BLaER1 (cell line): Measurements from ENCODE around the gene ANAPC13.

Experiments used
- H3K27ac ChIP-seq: shearing (Covaris generic); formaldehyde crosslinking; 2 replicates; pipeline ENCODE4 v1.8.1; 2022
- H3K27me3 ChIP-seq: shearing (Covaris generic); formaldehyde crosslinking; 2 replicates; pipeline ENCODE4 v1.8.1; 2022
- H3K36me3 ChIP-seq: shearing (Covaris generic); formaldehyde crosslinking; 2 replicates; pipeline ENCODE4 v1.8.1; 2022
- H3K4me1 ChIP-seq: shearing (Covaris generic); formaldehyde crosslinking; 2 replicates; pipeline ENCODE4 v1.8.1; 2022
- H3K4me2 ChIP-seq: shearing (Covaris generic); formaldehyde crosslinking; 2 replicates; pipeline ENCODE4 v1.8.1; 2022
- H3K4me3 ChIP-seq: shearing (Covaris generic); formaldehyde crosslinking; 2 replicates; pipeline ENCODE4 v1.8.1; 2022
- H3K9ac ChIP-seq: shearing (Covaris generic); formaldehyde crosslinking; 2 replicates; pipeline ENCODE4 v1.8.1; 2022
- H3K9me3 ChIP-seq: shearing (Covaris generic); formaldehyde crosslinking; 2 replicates; pipeline ENCODE4 v1.8.1; 2022
- H4K20me1 ChIP-seq: shearing (Covaris generic); formaldehyde crosslinking; 2 replicates; pipeline ENCODE4 v1.8.1; 2022
- Cebpa-rat ChIP-seq: shearing (Covaris generic); IDR thresholded peaks from 2 replicates; pipeline ENCODE4 v1.8.1; 2022

Gene ANAPC13

GRCh38 chr3:134485718-134486576 is at the start of gene ANAPC13, which contains the start of gene CEP63:
ANAPC13 (minus strand) TSS chr3:134485985; CDS start chr3:134482904, 3,081 bp downstream.
CEP63 (plus strand) TSS chr3:134486057; CDS start chr3:134495321, 9,264 bp downstream.
- H3K4me2 ChIP-seq = peak within 1 kb of the TSS; percentile 93
- H3K27me3 ChIP-seq = no peaks in the 10 kb centered on the region
- H3K4me3 ChIP-seq = peak within 1 kb of the TSS; percentile 91
- H3K9ac ChIP-seq = peak within 1 kb of the TSS; percentile 97
- H3K27ac ChIP-seq = peak within 1 kb of the TSS; percentile 98
- TF ChIP-seq Cebpa-rat = peak; percentile 72; the same call in 1 of the 2 replicates
- H3K9me3 ChIP-seq = no peaks in the 10 kb centered on the region
- peaks cover 39% of the 10 kb centered on the region for H3K4me1 ChIP-seq
- peaks cover 12% of the 10 kb centered on the region; the same call in 1 of the 2 replicates for H4K20me1 ChIP-seq
- H3K36me3 ChIP-seq = peaks cover 21% of the 10 kb centered on the region

GRCh38 chr3:134535186-134535970 is 49.6 kb upstream of the ANAPC13 start:
- no peaks in the 10 kb centered on the region for H4K20me1 ChIP-seq
- H3K27ac ChIP-seq = no peak overlapping the region
- H3K9ac ChIP-seq = no peak overlapping the region
- H3K9me3 ChIP-seq = no peaks in the 10 kb centered on the region
- H3K4me3 ChIP-seq = no peak overlapping the region
- peaks cover 59% of the 10 kb centered on the region for H3K36me3 ChIP-seq
- no peaks in the 10 kb centered on the region for H3K27me3 ChIP-seq
- TF ChIP-seq Cebpa-rat = no peak
- H3K4me1 ChIP-seq = no peaks in the 10 kb centered on the region
- H3K4me2 ChIP-seq = no peak overlapping the region

DNA sequence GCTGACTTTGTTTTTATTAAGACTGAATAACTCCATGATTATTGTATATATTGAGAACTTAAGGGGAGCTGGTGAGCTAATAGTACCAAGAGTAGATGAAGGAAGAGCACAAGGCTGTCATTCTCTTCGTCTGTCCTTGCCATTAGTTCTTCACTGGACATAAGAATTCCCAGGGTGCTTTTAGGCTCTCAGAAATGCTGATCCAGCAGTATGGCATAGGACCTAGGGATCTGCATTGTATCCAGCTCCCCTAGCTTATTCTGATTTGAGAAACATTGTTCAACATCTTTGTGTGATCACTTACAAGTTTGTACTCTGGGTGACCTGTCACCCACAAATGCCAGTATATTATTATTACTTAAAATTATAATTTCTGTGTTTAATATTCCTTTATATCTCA is 47.7 kb upstream of the ANAPC13 start:
- Histone ChIP-seq H3K4me3 (no peak overlapping the region), H3K27ac (no peak overlapping the region), H3K27me3 (no peaks in the 10 kb centered on the region), H3K4me1 (no peaks in the 10 kb centered on the region), H3K9ac (no peak overlapping the region), H3K9me3 (no peaks in the 10 kb centered on the region), H3K36me3 (peaks cover 59% of the 10 kb centered on the region), H4K20me1 (no peaks in the 10 kb centered on the region; the same call in 1 of the 2 replicates), H3K4me2 (no peak overlapping the region)
- TF ChIP-seq Cebpa-rat = no peak

DNA sequence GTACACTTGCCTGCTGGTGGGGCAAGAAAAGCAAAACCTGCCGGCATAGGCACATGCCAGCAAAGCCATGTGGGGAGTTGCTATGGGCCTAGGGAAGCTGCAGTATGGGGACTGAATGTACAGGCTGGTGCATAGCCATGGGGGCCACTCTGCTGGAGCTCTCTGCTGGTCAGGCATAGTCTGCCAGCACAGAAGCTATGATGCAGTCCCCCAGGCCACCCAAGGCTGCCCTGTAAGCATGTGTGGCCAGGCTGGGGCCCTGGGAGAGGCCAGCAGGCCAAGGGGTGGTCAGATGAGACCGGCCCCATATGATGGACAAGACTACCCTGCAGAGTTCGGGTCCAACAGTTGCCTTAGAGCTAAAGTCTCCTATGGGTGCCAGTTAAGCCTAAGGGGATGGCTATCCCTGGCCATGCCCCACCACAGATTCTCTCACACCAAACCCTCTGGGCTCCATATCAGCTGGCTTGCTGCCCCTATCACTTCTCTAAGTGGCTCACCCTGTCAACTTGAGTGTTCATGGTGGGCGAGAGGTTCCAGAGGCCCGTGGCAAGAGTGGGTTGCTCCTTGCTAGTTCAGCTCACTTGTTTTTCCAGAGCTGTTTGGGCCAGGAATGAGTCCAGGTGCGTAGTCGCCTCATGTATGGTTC is 41.9 kb upstream of the ANAPC13 start:
- Histone ChIP-seq H3K4me2 (no peak overlapping the region), H3K4me3 (no peak overlapping the region), H3K4me1 (no peaks in the 10 kb centered on the region), H3K27ac (no peak overlapping the region), H4K20me1 (peaks cover 8% of the 10 kb centered on the region; the same call in 1 of the 2 replicates), H3K27me3 (no peaks in the 10 kb centered on the region), H3K9ac (no peak overlapping the region), H3K36me3 (peaks cover 63% of the 10 kb centered on the region), H3K9me3 (peaks cover 55% of the 10 kb centered on the region)
- TF ChIP-seq Cebpa-rat = no peak

DNA sequence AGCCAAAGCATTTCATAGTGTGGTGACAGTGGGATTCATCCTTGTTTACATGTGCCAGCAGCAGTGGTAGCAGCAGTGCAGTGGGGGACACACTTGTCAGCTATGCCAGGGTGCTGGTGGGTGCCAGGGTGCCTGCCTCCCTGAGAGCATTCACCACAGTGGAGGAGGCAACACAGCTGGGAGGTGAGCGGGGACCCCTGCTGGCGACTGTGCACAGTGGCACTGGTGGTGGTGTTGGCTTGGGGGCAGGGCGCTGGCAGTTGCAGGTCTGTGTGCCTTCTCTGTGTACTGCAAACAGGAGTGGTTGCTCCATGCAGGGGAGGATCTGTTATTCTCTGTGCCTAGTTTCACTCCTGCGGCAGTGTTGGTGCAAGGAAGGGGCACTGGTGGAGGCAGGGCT is 41.3 kb upstream of the ANAPC13 start:
- TF ChIP-seq Cebpa-rat = no peak
- Histone ChIP-seq H3K4me1 (no peaks in the 10 kb centered on the region), H4K20me1 (peaks cover 8% of the 10 kb centered on the region; the same call in 1 of the 2 replicates), H3K27ac (no peak overlapping the region), H3K4me2 (no peak overlapping the region), H3K4me3 (no peak overlapping the region), H3K9me3 (peaks cover 61% of the 10 kb centered on the region), H3K36me3 (peaks cover 68% of the 10 kb centered on the region), H3K9ac (no peak overlapping the region), H3K27me3 (no peaks in the 10 kb centered on the region)

DNA sequence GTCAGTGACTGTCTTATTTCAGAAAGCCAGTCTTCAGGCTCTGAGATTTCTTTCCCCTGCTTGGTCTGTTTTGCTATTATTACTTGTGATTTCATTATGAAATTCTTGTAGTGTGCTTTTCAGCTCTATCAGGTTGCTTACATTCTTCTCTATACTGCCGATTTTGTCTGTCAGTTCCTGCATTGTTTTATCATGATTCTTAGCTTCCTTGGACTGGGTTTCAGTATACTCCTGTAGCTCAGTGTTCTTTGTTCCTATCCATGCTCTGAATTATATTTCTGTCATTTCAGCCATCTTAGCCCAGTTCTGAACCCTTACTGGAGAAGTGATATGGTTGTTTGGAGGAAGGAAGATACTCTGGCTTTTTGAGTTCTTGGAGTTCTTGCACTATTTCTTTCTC is 40.5 kb upstream of the ANAPC13 start:
- TF ChIP-seq Cebpa-rat = no peak
- H3K9me3 ChIP-seq = peaks cover 65% of the 10 kb centered on the region
- no peaks in the 10 kb centered on the region for H3K4me1 ChIP-seq
- no peak overlapping the region for H3K9ac ChIP-seq
- no peak overlapping the region for H3K4me2 ChIP-seq
- H3K36me3 ChIP-seq = peaks cover 71% of the 10 kb centered on the region
- no peaks in the 10 kb centered on the region for H3K27me3 ChIP-seq
- no peak overlapping the region for H3K4me3 ChIP-seq
- peaks cover 8% of the 10 kb centered on the region; the same call in 1 of the 2 replicates for H4K20me1 ChIP-seq
- H3K27ac ChIP-seq = no peak overlapping the region

GRCh38 chr3:134525293-134525692 is 39.5 kb upstream of the ANAPC13 start:
- Histone ChIP-seq H3K27me3 (no peaks in the 10 kb centered on the region), H3K4me3 (no peak overlapping the region)

GRCh38 chr3:134522541-134522940 is 36.8 kb upstream of the ANAPC13 start:
- no peak for TF ChIP-seq Cebpa-rat
- Histone ChIP-seq H3K4me1 (no peaks in the 10 kb centered on the region), H3K27ac (no peak overlapping the region), H3K9ac (no peak overlapping the region), H4K20me1 (peaks cover 3% of the 10 kb centered on the region; the same call in 1 of the 2 replicates), H3K4me3 (no peak overlapping the region), H3K9me3 (peaks cover 77% of the 10 kb centered on the region), H3K36me3 (peaks cover 68% of the 10 kb centered on the region), H3K27me3 (no peaks in the 10 kb centered on the region), H3K4me2 (no peak overlapping the region)

More at GRCh38 chr3:134525293-134525692, 39.5 kb upstream of the ANAPC13 start:
- TF ChIP-seq Cebpa-rat = no peak
- H3K9ac ChIP-seq = no peak overlapping the region
- H3K4me2 ChIP-seq = no peak overlapping the region
- peaks cover 70% of the 10 kb centered on the region for H3K9me3 ChIP-seq
- peaks cover 68% of the 10 kb centered on the region for H3K36me3 ChIP-seq
- peaks cover 8% of the 10 kb centered on the region; the same call in 1 of the 2 replicates for H4K20me1 ChIP-seq
- no peak overlapping the region for H3K27ac ChIP-seq
- no peaks in the 10 kb centered on the region for H3K4me1 ChIP-seq

GRCh38 chr3:134517791-134518190 is 32.0 kb upstream of the ANAPC13 start:
- H3K4me1 ChIP-seq = no peaks in the 10 kb centered on the region
- TF ChIP-seq Cebpa-rat = no peak
- H3K36me3 ChIP-seq = peaks cover 57% of the 10 kb centered on the region
- H3K9me3 ChIP-seq = peaks cover 30% of the 10 kb centered on the region
- H3K4me3 ChIP-seq = no peak overlapping the region
- no peak overlapping the region for H3K4me2 ChIP-seq
- no peak overlapping the region for H3K27ac ChIP-seq
- no peaks in the 10 kb centered on the region for H4K20me1 ChIP-seq
- H3K27me3 ChIP-seq = no peaks in the 10 kb centered on the region
- H3K9ac ChIP-seq = no peak overlapping the region
